Hypothalamus (tissue), 51 donors: ENCODE results near the gene ARHGAP26.
"Not testable (repeated sequence)": the region's sequence is repeated elsewhere in the genome, so short reads cannot be mapped to it uniquely, and the experiment has no call there.

ENCODE experiments used
- DNase-seq, 51 donors: peaks; one replicate each; lab custom pipeline; 2025; lab: John Stamatoyannopoulos, UW

ARHGAP26 gene

GRCh38 chr5:143065185-143065965, 295.2 kb downstream of the ARHGAP26 start:
- DNase-seq: no peak

GRCh38 chr5:143065996-143066522, 295.9 kb downstream of the ARHGAP26 start:
- no peak for DNase-seq

- no peak for DNase-seq
Measured at GRCh38 chr5:143066556-143067281, 296.5 kb downstream of the ARHGAP26 start.

GRCh38 chr5:143068712-143069111, 298.5 kb downstream of the ARHGAP26 start:
- DNase-seq: no peak

- no peak for DNase-seq
Measured at GRCh38 chr5:143071927-143072326, 301.8 kb downstream of the ARHGAP26 start.

GRCh38 chr5:143072734-143073133, 302.6 kb downstream of the ARHGAP26 start:
- no peak for DNase-seq

- no peak for DNase-seq
Measured at GRCh38 chr5:143073766-143074165, 303.6 kb downstream of the ARHGAP26 start.

- DNase-seq: no peak
Measured at GRCh38 chr5:143074414-143074996, 304.3 kb downstream of the ARHGAP26 start.

- no peak for DNase-seq
Measured at GRCh38 chr5:143076377-143076776, 306.2 kb downstream of the ARHGAP26 start.

- no peak for DNase-seq
Measured at GRCh38 chr5:143077453-143078103, 307.4 kb downstream of the ARHGAP26 start.

GRCh38 chr5:143078313-143078712, 308.1 kb downstream of the ARHGAP26 start:
- no peak for DNase-seq

GRCh38 chr5:143078971-143079370, 308.8 kb downstream of the ARHGAP26 start:
- no peak for DNase-seq

- no peak for DNase-seq
Measured at GRCh38 chr5:143080407-143080806, 310.2 kb downstream of the ARHGAP26 start.

- DNase-seq: no peak
Measured at GRCh38 chr5:143080982-143081381, 310.8 kb downstream of the ARHGAP26 start.

- no peak for DNase-seq
Measured at GRCh38 chr5:143083006-143083405, 312.8 kb downstream of the ARHGAP26 start.

GRCh38 chr5:143084407-143084806, 314.2 kb downstream of the ARHGAP26 start:
- peak in 9 of 51 donors; percentile 7 to 51 (median 27) for DNase-seq

- DNase-seq: no peak
Measured at GRCh38 chr5:143085319-143085917, 315.2 kb downstream of the ARHGAP26 start.

GRCh38 chr5:143086546-143086907, 316.4 kb downstream of the ARHGAP26 start:
- DNase-seq: no peak

GRCh38 chr5:143086908-143087637, 316.9 kb downstream of the ARHGAP26 start:
- DNase-seq: no peak

- DNase-seq: not testable (repeated sequence)
Measured at GRCh38 chr5:143088702-143089101, 318.5 kb downstream of the ARHGAP26 start.
